ENCODE data around the gene ANGPTL5. TPM values are rescaled to one million over a fixed set of nuclear protein-coding genes. Genes with fewer than 3 reads are reported as not detected.
"Not testable (repeated sequence)": the region's sequence is repeated elsewhere in the genome, so short reads cannot be mapped to it uniquely, and the experiment has no call there.

The ANGPTL5 gene
- total RNA-seq, result not detected in 2 replicates
- polyA plus RNA-seq (2012), result not detected

DNA sequence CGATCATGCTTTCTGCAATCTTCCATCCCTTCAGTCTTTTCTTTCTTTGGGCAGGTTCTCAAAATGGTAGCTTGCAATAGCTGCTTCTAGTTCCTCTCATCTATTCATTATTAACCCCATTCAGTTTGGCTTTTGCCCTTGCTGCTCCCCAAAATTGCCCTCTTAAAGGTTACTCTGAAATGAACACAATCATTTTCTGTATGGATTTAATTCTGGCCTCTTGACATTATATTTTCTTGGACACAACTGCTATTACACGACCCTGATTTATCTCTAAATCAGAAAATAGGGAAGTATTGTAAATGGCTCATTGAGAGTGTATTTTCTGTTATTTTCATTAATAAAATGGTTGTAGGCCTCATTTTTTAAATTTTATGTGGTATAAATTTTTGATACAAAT, at the start of gene ANGPTL5:
TSS of gene ANGPTL5 (minus strand) at position 101 of the 400 bp plus-strand sequence. CDS start 8,613 bp downstream, outside the sequence.
- DNase-seq (ENCODE audit: low read depth), result peak; percentile 0

DNA sequence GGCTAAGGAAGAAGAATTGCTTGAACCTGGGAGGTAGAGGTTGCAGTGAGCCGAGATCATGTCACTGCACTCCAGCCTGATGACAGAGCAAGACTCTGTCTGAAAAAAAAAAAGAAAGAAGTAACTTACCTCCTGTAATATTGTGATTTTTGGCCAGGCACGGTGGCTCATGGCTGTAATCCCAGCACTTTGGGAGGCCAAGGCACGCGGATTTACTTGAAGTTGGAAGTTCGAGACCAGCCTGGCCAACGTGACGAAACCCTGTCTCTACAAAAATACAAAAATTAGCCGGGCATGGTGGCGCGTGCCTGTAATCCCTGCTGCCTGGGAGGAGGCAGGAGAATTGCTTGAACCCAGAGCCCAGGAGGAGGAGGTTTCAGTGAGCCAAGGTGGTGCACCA, 47.9 kb upstream of the ANGPTL5 start:
- not testable (repeated sequence) for DNase-seq (ENCODE audit: low read depth)

DNA sequence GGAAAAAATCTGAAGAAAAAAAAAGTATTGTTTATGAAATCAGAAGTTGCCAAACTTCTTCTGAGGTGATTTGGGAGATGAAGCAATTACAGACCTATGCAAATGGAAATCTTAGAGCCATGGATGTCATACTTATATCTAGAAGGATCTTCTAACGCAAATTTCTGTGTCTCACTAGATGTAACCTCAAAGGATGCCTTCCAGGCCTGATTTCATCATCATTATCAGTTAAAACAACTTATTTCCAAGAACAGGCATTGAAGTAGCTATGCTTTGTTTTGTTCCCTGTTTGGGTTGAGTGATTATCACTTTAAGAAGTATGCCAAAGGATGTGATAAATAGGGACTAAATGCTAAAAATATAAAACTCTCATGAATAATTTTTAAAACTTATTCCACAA, 43.9 kb upstream of the ANGPTL5 start:
- DNase-seq (ENCODE audit: low read depth), result no peak

DNA sequence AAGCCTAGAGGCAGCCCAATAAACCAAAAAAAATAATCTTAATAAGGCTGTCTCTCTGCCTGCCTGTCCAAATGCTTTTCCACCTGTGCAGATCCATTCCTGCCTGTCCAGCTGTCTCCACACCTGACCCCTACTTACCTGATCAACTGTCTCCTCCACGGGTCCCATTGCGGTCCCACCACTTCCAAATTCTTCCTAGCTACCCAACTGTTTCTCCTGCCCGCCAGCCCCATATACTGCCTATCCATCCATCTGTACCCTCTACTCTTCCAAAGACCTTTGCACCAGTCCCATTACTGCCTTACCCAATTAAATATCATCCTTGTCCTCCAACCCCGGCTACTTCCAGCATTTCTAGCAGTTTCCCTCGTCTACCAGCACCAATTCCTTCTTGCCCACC, 39.4 kb upstream of the ANGPTL5 start:
- no peak for DNase-seq (ENCODE audit: low read depth)

DNA sequence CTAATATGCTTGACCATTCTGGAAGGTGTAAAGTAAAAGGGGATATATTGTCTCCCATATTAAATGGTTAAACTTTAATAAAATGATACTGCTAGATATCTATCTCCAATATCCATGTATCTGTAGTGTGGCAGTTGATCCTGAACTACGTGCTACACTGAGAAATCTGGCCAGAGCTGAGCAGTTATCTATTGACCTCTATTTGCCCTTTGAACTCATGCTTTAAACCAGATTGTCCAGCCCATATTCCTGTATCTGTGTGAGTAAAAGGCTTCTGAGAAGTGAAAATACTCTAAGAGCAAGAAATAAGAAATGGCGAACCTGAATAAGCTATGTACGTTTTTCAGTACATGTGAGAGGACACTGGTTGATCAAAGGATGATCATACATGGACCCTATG, 39.0 kb upstream of the ANGPTL5 start:
- no peak for DNase-seq (ENCODE audit: low read depth)

DNA sequence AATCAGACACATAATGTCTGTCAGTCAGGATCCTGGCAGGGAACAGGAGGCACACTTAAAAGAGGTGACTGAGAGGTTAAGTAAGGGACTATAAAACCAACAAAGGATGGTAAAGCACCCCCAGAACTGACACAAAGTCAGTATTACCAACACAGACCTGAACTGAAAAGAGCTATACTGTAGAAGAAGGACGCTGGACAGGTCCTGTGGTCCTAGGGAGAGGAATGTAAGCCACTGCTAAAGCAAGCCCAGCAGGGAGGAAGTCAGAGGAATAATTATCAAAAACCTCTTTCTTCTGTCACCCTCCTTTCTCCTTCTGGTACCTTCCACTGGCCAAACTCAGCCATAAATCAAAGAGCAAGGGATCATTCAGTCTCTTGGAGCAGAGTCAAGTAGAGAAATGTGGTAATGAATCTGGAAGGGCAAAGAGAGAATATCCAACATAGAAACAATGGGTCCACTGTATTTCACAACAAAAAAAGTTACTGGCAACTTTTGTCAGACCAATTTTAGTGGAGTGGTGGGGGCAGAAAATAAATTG, 33.4 kb upstream of the ANGPTL5 start:
- no peak for DNase-seq (ENCODE audit: low read depth)

DNA sequence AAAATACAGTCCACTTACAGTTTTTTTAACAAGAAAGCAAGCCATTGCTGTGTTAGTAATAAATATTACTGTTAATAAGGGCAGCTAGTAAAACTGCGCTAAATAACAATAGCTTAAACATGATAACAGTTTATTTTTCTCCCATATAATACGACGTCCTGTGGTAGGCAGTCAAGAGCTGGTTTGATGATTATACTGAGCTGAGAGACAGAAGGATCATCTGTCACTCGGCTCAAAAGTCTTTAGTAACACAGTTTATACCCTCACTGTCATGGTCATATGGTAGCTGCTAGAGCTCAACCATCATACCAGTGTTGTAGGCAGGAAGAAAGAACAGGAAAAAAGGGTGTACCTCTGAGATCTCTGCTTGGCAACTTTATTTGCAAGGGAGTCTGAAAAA, 29.1 kb upstream of the ANGPTL5 start:
- no peak for DNase-seq (ENCODE audit: low read depth)

DNA sequence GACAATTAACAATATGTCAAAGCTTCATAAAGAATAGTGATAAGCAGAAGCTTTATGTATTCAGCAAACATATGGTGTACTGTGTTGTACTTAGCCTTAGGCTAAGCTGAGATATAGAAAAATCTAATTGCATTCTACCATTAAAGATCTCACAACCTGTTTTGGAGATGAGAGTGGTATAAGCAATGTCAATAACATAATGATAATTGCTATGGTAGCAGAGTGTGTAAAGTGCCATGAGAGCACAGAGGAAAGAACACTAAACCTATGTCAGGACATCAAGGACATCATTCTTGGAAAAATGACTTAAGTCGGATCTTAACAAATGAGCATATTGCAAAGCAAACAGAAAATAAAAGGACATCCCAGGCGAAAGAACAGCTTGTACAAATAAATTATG, 28.6 kb upstream of the ANGPTL5 start:
- no peak for DNase-seq (ENCODE audit: low read depth)

DNA sequence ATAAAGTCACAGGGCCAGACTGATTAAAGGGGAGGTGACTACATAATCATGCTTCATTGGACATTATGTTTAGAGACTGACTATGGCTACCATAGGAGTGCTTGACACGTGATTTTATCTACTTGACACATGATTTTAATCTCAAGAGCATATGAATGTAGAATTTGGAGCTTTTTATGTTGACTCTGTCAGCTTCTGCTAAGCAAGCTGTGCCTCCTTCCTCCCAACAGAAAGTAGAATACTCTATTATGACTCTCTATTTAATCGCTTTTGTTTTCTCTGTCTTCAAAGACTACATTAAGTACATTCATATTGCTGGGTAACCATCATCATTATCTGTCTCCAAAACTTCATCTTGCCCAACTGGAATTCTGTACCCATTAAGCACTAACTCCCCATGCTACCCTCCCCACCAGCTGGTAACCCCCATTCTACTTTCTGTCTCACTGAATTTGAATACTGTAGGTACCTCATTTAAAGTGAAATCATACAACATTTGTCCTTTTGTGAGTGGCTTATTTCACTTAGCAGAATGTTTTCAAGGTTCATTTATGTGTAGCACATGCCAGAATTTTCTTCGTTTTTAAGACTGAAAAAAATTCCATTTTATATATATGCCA, 24.7 kb upstream of the ANGPTL5 start:
- DNase-seq (ENCODE audit: low read depth), result no peak

DNA sequence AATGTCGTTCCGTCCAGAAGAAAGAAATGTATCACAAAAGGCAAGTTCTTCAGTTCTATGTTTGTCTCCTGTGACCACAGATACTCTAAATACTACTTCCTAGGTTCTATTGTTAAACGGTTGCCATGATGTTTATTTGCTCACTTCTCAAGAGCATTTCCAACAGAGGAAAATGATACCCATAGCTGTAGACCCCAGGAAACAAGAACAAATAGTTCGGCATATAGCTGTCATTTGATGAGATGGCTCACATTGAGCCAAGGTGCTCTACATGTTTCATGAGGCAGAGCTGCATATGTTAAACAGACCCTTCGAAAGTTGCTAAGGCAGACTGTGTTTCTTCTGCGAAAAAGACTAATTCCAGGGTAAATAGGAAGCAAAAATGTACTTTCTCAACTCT, 15.4 kb upstream of the ANGPTL5 start:
- DNase-seq (ENCODE audit: low read depth), result no peak

DNA sequence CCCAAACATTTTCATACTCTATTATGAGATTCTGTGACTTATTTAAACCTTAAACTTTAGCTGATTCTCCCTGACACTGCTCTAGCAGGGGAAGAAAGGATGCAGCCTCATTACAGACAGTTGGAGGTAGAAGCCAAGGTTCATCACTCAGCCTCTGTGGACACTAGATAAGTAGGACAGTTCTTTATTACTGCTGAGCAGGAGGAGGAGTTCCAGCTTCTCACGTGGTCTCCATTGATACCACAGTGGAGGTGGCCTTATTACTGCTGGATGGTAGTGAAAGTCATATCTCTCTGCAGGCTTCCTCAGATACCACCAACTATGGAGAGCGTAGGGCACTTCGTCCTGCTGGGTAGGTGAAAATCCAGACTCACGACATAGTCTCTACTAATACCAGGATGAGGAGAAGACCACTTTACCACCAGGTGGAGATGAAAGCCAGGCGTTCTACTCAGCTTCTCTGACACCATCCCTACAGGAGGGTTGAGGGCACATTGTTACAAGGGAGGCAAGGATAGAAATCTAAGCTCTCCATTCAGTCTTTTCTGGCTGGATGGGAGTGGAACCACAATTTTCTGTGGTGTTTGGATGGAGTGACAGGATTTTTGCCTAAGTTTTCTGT, 13.1 kb upstream of the ANGPTL5 start:
- DNase-seq (ENCODE audit: low read depth), result no peak

DNA sequence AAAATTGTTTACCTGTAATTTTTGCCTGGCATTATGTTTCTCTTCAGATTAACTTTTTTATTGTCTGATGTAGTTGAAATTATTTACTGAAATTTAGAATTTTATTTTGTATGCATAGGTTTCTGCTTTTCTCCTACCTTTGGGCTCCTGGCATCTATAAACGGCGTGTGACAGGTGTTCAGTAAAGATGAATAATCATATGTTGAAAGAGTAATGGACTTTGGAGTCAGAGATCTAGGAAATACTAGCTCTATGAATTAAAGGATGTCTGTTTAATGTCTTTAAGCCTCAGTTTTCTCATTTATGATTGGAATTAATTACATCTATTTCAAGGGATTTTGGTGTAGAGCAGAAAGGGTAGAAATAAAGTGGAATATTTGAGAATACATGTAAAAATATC, 7.2 kb upstream of the ANGPTL5 start:
- no peak for DNase-seq (ENCODE audit: low read depth)

DNA sequence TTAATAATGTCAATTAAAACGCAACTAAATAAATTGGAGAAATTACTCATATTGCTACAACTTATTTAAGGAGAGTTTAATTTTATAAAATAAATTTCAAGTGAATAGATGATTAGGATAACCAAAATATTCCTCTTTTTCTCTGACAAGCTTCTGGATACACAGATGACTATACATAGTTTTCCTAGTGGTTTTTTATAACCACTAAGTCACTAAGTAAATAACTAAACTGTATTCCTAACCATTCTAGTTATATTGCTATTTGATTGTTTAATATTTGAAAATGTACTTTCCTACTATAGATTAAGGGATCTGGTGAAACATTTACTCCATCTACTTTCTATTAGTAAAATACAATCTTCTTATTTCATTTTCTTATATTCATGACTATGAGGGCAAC, 4.7 kb upstream of the ANGPTL5 start:
- no peak for DNase-seq (ENCODE audit: low read depth)

DNA sequence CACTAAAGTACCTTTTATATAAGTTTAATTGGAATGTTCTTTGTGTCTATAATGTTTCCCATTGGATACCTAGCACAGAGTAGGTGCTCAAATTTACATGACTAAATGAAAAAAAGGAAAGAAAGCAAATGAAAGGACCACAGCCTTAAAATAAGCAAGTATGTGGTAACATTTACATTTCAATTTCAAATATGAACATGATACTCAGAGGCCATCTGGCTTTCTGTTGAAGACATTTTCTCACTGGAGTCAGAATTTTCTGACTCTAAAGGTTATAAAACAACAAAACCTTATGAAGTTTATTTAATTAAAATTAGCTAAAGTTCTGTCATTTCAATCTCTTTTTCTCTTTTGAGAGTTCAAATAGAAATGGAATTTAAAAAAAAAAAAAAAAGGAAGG, 904 bp upstream of the ANGPTL5 start:
- no peak for DNase-seq (ENCODE audit: low read depth)

DNA sequence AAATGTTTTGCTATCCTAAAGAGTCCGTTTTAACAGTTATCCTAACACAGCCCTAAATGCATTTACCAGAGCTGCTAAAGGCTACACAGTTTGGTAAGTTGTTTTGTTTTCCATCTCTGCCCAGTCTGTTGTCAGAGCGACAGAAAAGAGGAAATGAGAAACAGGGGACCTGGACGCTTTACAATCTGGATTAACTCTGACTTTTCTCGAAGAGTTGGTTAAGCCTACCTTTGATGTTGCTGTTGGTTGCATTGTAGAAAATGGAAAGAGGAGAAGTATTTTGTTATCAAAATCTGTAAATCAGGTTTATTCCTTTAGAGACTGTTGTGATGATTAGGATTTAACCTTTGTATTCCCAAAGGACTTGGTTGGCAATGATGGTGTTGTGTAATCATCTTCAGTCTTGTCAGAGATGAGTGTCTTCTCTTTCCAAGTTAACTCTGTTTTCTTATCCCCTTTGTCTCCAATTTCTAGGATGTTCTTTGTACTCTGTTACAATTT, 481 bp downstream of the ANGPTL5 start:
- peak; percentile 62 for DNase-seq (ENCODE audit: low read depth)

DNA sequence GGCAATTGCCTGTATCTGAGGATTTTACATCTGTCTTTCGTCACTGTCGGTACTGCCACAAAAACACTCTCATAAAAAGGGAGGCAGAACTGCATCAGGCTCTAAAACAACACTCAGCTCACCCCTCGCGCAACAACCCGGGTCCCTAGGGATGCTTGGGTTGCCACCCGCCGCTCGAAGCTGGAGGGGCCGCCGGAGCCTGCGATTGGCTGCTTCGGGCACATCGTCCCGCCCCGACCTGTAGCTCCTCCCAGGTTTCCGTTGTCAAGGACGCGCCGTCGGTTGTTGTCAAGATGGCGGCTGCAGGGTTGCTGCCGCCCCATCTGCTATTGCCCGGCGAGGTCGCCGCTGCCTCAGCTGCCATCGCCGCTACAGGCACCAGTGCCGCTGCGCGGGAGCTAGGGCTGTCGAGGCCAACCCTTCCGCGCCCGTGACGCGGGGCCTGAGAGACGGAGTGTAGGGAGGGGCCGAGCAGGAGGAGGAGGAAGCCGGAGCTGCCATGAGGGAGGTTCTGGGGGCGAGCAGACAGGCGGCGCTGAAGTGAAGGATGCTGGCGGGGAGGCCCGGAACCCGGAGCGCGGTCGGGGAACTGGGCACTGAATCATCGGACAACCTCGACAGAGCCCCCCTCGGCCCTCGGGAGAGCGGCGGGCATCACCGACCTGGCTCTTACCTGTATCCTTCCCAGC, 1.4 kb downstream of the ANGPTL5 start, which contains the start of gene CEP126:
TSS of gene CEP126 (plus strand) at position 273 of the 689 bp plus-strand sequence. CDS start at position 548, 275 bp downstream.
- peak; percentile 97 for DNase-seq (ENCODE audit: low read depth)

DNA sequence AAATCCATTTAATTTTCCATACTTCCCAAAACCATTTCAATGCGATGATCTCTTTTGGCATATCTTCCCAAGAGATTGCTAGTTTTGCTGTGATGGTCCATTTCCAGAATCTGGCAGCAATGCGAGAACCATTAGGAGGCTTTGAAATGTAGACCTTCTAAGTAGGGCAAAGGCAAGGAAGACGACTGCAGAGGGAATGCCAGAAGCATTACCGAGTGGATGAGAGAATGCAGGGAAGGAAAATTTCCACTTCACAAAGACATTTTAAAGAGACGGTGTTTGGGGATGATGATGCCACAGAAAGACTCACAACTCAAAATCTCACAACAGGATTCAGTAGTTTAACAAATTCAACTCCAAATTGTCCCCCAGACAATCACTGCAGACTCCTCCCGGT, 2.0 kb downstream of the ANGPTL5 start:
- DNase-seq (ENCODE audit: low read depth), result no peak

DNA sequence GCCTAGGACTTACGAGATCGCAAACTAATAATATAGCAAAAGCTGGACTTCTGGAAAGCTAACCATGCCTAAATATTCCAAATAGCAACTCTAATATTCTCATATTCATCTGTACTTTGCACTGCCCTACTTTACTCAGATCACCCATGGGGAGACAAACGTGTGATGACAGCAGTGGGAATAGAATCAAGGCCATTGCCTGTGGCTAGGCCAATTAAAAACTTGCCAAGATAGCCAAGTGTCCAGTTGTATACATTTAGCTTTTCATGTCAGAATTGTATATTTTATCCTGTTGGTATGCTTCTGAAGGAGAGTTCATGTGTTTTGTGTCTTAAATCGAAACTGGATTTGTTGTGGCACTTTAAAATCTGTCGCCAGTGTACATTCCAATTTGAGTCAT, 2.7 kb downstream of the ANGPTL5 start:
- DNase-seq (ENCODE audit: low read depth), result no peak

DNA sequence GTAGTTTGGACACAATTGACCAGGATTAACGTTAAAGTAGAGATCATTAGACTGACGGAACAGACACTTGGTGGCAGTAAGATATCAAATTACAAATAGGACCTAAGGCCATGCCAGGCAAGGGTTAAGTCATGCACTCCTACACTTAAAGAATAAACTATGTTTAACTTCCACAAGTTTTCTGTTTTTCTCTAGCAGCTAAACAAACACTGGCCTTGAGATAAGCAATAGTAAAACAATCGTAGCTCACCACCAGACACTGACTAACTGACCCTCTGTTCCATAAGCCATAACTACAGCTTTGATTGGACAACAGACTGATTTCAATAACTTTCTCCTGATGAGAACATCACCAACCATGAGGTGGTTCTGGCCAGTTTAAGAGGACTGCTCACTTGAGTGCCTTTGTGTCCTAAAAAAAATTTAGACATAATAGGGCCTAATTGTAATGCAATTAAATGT, 3.5 kb downstream of the ANGPTL5 start:
- no peak for DNase-seq (ENCODE audit: low read depth)

DNA sequence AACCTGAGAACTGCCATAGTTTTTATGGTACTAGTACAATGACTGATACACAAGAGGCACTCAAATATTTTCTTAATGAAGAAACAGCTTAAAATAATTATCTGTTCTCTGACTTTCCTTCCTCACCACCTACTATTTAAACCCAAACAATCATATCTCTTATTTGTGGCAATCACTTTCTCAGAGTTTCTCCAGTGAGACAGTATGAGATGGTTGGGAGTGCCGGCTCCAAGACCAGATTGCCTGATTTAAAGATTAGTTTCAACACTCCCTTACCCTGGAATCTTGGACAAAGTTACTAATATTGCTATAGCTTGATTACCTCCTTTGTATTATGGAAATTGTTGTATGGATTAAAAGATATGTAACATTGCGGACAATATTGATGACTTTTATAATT, 7.2 kb downstream of the ANGPTL5 start:
- no peak for DNase-seq (ENCODE audit: low read depth)

DNA sequence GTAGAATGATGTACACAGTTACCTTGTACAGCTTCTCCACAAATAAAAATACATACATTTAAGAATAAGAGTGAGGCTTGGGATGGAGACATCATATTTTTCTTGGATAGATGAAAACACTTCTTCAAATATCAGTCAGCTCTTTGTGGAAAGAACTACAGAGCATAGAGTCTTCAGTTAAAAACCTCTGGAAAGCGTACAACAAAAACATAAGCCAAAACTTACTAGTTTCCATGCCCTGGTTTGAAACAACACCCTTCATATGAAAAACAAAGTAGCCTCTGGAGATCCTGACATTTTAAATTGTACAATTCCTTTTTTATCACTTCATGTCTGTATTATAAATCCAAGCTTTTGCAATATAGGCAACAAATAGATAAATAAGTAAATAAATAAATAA, 8.5 kb downstream of the ANGPTL5 start:
- DNase-seq (ENCODE audit: low read depth), result no peak

DNA sequence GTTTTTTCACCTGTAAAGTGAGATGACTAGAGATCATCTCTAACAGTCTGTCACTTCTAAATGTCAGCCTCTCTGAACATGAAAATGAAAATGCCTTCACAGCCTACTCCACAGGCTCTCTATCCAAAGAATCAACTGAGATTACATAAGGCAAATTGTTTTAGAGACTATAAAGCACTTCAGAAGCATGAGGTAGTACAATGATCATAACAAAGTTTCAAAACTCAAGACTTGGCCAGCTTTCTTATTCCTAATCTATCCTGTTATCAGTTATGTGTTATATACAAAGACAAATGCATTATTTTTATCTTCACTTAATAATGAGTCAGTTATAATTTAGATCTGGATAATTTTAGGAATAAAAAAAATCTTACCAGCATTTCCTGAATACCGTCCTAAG, 21.8 kb downstream of the ANGPTL5 start:
- DNase-seq (ENCODE audit: low read depth), result no peak
